ENCODE results near the gene GLOD4.

GLOD4 gene

GRCh38 chr17:733743-734142 lies 48.3 kb downstream of the GLOD4 start:
- no peak for DNase-seq

DNA sequence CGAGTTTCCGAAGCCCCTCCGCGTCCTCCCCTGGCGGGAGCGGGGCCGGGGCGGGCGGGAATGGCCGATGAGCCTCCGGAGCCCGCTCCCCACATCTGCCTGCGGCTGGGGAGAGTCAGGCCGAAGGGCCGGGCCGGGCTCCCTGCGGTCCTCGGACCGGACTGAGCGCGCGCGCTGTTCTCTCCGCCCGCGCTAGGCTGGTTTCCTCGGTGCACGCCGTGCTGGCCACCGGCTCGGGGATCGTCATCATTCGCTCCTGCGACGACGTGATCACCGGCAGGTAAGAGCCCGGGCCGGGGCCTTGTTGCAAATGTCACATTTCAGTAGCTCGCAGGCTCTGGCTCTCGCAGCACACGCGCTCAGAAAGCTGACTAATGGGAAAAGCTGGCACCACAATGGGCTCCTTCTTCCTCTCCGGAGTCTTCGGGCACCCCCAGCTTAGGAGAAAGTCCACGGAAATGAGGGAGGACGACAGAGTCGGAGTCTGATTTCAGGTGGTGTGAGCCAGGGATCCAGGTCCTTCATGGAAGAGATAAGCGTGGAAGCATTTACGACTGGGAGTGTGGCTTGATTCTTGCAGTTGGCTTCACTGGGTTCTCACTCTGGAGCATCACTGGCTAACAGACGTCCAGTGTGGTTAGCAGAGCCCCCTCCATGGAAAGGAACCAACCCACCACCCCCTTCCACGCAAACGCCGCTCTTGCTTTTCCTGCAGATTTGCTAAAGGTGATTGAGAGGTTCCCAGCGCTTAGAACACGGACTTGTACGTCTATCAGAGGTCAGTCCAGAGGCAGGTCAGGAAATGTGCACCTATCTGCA lies 49.0 kb downstream of the GLOD4 start:
- no peak for DNase-seq

- DNase-seq: no peak
Observed at GRCh38 chr17:732067-732901, 49.8 kb downstream of the GLOD4 start, which contains the start of gene TLCD3A. TSS of gene TLCD3A (plus strand) at chr17:732596. CDS start at chr17:732648, 52 bp downstream.

DNA sequence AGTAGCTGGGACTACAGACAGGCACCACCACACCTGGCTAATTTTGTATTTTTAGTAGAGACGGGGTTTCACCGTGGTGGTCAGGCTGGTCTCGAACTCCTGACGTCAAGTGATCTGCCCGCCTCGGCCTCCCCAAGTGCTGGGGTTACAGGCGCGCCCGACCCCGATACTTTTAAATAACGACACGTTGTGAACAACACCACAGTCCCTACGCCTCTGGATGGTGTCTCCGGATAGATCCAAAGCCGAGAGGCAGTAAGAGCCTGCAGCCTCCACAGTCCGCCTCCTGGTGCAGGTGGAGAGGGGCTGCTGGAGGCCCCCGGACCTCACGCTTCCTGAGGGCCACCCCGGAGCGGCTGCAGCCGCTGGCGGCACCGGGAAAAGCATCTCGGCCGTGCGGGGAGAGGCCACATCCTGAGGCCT lies 50.4 kb downstream of the GLOD4 start:
- DNase-seq: no peak

DNA sequence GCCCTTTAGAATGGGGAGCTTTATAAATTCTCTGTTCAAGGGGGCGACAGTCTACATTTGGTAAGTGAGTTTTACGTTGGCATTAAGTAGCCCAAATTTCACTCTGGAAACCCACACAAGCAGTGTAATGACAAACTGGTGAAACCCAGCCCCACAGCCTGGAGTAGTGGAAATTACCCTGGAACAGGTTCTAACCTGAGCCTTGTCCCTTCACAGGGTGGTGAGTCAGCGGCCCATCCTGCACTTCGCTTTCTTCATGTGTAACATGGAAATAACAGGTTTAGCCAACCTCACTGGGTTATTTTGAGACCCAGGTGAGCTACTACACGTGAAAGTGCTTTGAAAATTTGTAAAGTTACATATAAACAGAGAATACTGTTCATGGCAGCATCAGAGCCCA lies 53.2 kb downstream of the GLOD4 start:
- DNase-seq: no peak

DNA sequence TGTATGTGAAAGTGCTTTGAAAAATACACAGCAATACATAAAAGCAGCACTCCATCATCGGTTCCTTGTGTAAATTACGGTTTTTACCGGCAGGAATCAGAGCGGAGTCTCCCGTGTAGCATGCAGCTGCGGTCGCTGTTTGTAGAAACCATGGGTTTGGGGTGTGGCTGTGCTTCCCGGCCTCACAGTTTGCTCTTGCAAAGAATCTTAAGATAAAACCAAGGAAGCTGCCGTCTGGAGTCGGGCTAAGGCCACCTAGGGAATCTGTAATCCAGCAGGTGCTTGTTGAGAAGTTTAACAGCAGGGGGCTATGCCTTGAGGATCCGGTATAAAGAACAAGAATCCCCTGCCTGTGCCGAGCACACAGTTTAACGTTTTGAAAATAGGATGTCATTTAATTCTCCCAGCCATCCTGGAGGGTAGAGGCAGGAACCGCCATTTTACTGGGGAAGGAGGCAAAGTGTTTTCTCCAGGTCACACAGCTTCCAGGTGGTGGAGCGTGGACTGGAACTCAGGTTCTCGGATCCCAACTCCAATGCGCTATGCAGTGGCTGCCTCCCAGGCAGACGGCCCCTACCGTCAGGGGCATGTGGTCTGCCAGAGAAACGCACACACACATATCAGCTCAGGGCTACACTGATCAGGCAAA lies 55.7 kb downstream of the GLOD4 start:
- DNase-seq: no peak

GRCh38 chr17:725746-726145 lies 56.3 kb downstream of the GLOD4 start:
- no peak for DNase-seq

- DNase-seq: no peak
Observed at GRCh38 chr17:725084-725483, 57.0 kb downstream of the GLOD4 start.

- no peak for DNase-seq
Observed at GRCh38 chr17:721540-721937, 60.5 kb downstream of the GLOD4 start.

GRCh38 chr17:720706-721539 lies 61.2 kb downstream of the GLOD4 start:
- DNase-seq: no peak

GRCh38 chr17:718075-718474 lies 64.0 kb downstream of the GLOD4 start:
- no peak for DNase-seq
